Measurements from ENCODE around the gene GSAP. TPM values are rescaled to one million over a fixed set of nuclear protein-coding genes. Genes with fewer than 3 reads are reported as not detected.

The GSAP gene
- total RNA-seq, 1 experiment from 2014 or later, result 2.0 TPM

- ATAC-seq (no peak), DNase-seq (ENCODE audit: low spot score) (no peak)
- Mint-ChIP-seq H3K4me1 (no peaks in the 10 kb centered on the region), H3K27ac (no peak overlapping the region), H3K36me3 (no peaks in the 10 kb centered on the region), H3K9me3 (peaks cover 6% of the 10 kb centered on the region), H3K27me3 (ENCODE audit: low read depth) (peaks cover 3% of the 10 kb centered on the region; the same call in 1 of the 2 replicates), H3K4me3 (no peak overlapping the region)
- no peak for TF ChIP-seq ZBTB43 (CRISPR knock-in tag; IDR thresholded peaks at IDR 0.05)
- no peak for TF ChIP-seq SOX15 (CRISPR knock-in tag; IDR thresholded peaks at IDR 0.05)
- TF ChIP-seq MAX (CRISPR knock-in tag; IDR thresholded peaks at IDR 0.05), result no peak
- no peak for TF ChIP-seq HMGA2 (CRISPR knock-in tag; IDR thresholded peaks at IDR 0.05)
- no peak for TF ChIP-seq OVOL2 (CRISPR knock-in tag; IDR thresholded peaks at IDR 0.05; ENCODE audit: borderline replicate concordance)
- TF ChIP-seq FOXP1 (CRISPR knock-in tag; IDR thresholded peaks at IDR 0.05; ENCODE audit: borderline replicate concordance), result no peak
- TF ChIP-seq CTCF (IDR thresholded peaks at IDR 0.05), result no peak
- POLR2A ChIA-PET, result no interaction called here
- CTCF ChIA-PET, result interaction anchor here (2.0 kb wide), 1 partner anchor 36 kb away, joined by 7 read pairs; no protein-coding TSS in a partner anchor
Observed at GRCh38 chr7:77282897-77283296, 133.3 kb downstream of the GSAP start.

- H3K36me3 Mint-ChIP-seq, result no peaks in the 10 kb centered on the region
- H3K4me3 Mint-ChIP-seq, result no peak overlapping the region
- TF ChIP-seq SMAD3 (CRISPR knock-in tag; IDR thresholded peaks at IDR 0.05; ENCODE audit: borderline replicate concordance) (no peak), CTCF (IDR thresholded peaks at IDR 0.05) (no peak), ARID4B (CRISPR knock-in tag; IDR thresholded peaks at IDR 0.05; ENCODE audit: borderline replicate concordance) (no peak), PRRX2 (CRISPR knock-in tag; IDR thresholded peaks at IDR 0.05) (no peak), NFE2L1 (CRISPR knock-in tag; IDR thresholded peaks at IDR 0.05) (no peak), SMAD4 (CRISPR knock-in tag; IDR thresholded peaks at IDR 0.05) (no peak), ZNF232 (CRISPR knock-in tag; IDR thresholded peaks at IDR 0.05) (no peak), ZNF396 (CRISPR knock-in tag; IDR thresholded peaks at IDR 0.05; ENCODE audit: borderline replicate concordance) (no peak), MLX (CRISPR knock-in tag; IDR thresholded peaks at IDR 0.05) (no peak), GTF2I (CRISPR knock-in tag; conservative IDR thresholded peaks at IDR 0.05) (no peak)
- CTCF ChIA-PET, result interaction anchor here (2.0 kb wide), 1 partner anchor 35 kb away, joined by 7 read pairs; no protein-coding TSS in a partner anchor
- POLR2A ChIA-PET, result no interaction called here
- peaks cover 3% of the 10 kb centered on the region; the same call in 1 of the 2 replicates for H3K27me3 Mint-ChIP-seq (ENCODE audit: low read depth)
- H3K4me1 Mint-ChIP-seq, result peaks cover 5% of the 10 kb centered on the region; the same call in 1 of the 2 replicates
- no peak overlapping the region for H3K27ac Mint-ChIP-seq
- DNase-seq (ENCODE audit: low spot score) (no peak), ATAC-seq (no peak)
- H3K9me3 Mint-ChIP-seq, result peaks cover 5% of the 10 kb centered on the region
Observed at GRCh38 chr7:77281780-77282478, 134.2 kb downstream of the GSAP start.
